HG02938 (cell line): ENCODE results near the gene KIF26B.
"Not testable (repeated sequence)": the region's sequence is repeated elsewhere in the genome, so short reads cannot be mapped to it uniquely, and the experiment has no call there.

Experiments used
- ATAC-seq: cut with Tn5 transposase; IDR thresholded peaks from one replicate; pipeline ENCODE4 v1.9.1; 2021; ENCODE audit warnings: mild to moderate bottlenecking, moderate library complexity; ENCODE audit not compliant: unreplicated experiment

KIF26B gene

DNA sequence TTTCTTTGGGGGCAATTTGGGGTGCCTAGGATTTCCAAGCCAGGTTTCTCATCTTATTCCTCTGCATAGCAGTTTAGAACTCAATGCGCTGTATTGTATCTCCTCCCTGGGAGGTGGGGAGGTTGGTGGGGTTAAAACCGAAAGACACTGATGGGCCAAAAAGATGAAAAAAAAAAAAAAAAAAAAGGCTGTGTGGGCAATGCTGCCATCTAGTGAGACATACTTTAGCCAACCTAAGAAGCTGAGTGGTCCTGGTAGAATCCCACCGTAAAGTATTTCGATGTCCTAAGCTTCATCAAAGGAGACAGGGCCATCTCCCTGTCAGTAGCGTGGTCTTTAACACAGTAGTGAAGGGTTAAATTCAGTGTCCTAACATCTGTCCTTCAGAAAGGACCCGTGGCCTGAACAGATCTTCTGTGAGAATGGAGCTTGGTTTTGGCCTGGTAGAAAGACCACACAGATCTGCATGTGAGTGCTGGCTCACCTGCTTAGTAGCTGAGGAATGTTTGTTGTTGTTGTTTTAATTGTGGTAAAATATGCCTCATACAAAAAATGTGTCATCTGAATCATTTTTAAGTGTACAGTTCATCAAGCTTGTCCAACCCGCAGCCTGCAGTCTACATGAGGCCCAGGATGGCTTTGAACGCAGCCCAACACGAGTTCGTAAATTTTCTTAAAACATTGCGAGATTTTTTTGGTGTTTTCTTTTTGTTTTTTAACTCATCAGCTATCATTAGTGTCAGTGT, 226.2 kb downstream of the KIF26B start:
- no peak for ATAC-seq

DNA sequence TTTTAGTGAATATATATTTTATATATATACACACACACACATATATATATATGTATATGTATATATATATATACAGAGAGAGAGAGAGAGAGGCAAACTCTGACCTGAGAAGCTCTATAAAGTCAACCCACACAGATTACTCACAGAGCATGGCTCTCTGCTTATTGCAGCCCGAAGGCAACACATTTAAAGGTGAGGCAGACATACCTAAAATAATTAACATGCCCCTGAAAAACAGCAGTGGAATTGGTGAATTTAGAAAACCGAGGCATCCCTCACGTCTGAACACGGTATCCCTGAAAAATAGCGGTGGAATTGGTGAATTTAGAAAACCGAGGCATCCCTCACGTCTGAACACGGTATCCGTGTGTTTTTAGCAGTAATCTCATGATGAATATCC, 228.2 kb downstream of the KIF26B start:
- ATAC-seq = no peak

DNA sequence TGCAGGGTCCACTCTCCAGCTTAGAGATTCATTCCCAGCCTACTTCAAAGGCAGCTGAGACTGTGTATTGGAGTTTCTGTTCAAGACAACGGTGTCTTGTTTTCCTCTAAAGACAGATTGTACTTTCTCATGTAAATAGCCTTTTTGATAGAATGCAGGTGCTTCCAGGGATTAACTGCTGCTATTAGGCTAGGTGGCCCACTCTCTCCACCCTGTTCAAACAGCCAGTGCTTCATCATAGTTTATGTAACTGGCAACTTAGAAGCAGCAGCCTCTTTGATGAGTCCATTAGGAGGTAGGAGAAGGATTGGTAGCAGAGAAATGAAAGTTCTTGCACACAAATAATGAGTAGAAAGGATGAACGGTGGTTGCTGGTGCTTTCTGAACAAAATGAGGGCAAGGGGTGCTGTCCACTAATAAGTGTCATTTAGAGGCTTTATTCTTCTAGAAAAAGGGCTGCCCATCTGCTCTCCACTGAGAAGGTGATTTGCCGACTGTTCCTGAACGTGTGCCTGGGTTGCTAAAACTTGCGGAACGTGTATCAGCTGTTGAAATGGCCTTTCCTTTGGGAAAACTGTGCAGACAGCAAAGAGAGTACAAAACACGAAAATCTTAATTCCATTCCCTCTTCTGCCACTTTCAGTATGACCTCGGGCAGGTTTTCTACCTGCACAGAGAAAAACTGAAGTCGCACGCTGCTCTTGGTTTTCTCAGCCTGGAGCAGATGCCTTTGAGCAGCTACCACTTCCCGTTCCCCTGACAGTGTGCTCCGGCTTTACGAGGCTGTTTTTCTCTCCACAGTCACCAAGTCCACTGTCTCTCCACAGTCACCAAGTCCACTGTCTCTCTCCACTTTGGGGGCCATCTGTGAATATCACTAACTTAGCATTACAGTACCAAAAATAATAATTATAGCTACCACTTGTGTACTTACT, 228.9 kb downstream of the KIF26B start:
- ATAC-seq = no peak

DNA sequence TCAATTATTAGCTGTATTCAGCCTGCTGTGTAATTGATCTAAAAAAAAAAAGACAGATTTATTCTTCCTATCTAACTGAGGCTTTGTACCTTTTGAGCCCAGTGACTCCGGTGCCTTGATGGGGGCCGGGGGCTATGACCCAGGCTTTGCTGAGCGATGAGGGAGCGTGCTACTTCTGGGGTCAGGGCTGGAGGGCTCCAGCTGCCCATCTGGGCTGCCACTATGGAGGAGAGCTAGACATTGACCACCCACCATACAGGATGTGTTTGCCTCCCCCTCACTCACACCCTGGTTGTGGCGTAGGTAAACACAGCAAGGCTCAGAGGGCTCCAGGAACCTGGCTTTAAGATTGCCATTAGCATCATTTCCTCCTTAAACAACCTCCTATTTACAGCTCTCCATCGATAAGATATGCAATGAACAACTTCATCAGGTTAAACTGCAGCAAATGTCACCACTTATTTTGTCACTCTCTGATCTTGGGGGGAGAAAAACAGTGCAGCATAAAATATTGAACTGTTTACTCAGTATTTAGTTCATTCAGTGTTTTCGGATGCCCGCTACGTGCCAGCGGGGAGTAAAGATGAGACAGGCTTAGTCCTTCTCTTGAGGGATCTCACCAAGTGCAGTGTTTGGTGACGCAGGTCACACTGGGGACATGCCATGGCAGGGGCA, 231.6 kb downstream of the KIF26B start:
- no peak for ATAC-seq

DNA sequence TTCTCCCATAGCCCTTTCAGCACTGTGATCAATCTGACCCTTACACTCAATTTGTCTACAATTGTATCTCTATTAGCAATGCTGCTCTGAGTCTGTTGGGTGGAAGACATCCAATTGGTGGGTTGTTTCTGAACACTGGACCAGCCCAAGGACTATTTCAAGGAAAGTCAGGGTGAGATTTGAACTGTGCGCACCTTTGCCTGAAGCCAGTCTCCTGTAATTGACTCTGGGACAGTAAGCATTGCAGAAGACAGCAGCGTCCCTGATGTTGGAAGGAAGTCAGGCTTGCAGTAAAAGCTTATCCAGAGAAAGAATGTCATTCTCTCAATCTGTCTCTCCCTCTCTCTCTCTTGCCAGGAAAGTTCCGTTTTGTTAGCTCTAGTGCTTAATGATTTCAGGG, 233.9 kb downstream of the KIF26B start:
- no peak for ATAC-seq

DNA sequence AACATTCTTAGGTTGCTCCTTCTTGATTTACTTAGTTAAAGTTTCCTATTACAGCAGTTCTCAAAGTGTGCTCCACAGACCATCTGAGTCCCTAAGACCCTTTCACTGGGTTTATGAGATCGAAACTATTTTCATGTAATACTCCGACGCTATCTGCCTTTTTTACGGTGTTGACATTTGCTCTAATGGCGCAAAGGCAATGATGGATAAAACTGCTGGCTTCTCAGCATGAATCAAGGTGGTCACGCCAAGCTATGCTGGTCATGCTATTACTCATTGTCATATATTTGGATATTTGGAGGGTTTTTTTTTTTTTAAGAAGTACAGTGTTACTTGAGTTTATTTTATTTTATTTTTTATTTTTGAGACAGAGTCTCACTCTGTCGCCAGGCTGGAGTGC, 235.1 kb downstream of the KIF26B start:
- no peak for ATAC-seq

DNA sequence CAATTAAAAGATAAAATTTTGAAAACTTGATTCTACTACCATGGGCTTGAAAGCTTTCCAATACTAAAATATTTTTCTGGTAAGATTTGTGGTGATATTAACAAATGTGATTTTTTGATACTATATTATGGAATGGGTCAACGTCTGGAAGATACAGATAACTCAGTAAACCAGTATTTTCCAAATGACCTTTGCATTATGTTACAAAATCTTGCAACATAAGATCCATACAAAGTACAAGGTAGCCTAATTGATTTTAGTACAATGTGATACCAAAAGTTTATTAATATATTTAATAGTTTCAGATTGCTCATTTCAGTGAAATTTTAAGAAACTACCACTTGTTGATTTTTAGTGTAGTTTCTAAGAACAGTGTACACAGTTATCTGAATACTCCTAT, 236.2 kb downstream of the KIF26B start:
- ATAC-seq = no peak

DNA sequence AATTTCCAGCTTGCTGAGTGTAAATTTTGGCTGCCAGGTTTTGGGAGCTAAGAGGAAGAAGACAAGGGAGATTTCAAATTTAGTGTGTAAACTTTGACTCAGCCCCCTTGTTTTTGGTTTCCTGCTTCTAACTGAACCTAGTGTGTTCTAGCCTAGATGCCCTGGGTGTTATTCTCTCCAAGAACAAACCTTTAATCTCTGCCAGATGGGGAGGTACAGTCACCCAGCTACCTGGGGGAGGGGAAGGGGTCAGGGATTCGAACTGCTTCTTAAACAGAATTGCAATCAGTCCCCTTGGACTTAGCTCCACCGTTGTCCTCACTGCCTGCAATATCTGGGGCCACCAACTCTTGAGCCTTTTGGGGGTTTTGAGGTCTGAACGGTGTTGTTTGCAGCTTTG, 238.9 kb downstream of the KIF26B start:
- no peak for ATAC-seq

DNA sequence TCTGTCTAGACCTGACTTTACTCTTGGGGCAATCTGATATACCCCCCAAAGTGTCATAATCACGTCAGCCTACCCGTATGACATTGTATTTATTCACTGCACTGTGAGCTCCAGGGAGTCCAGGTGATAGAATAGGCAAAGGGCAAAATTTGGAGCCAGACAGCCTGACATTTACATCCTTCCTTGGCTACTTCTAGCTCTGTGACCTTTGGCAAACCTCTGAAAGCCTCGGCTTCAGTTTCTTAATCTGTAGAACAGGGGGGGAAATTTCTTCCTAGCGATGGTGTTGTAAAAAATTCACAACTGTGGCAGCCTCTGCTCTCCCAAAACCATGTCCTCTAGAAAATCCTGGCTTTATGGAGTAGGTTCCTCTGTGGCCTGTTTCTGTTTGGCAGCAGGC, 240.9 kb downstream of the KIF26B start:
- no peak for ATAC-seq

DNA sequence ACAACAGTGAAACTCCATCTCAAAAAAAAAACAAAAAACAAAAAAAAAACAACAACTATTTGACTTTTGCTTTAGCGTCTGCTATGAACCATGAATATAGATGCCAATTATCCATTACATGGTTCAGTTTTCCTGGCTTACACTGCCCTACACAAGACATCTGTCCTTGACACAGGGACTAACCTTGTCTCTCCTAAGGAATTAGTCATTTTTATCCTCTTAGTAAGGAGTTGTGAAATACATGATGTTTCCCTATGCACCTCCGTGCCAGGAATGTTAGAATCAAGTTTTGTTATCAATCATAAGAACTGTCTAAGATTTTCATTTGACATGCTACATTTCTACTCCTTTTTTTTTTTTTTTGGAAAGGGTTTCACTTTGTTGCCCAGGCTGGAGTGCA, 241.8 kb downstream of the KIF26B start:
- ATAC-seq = no peak

DNA sequence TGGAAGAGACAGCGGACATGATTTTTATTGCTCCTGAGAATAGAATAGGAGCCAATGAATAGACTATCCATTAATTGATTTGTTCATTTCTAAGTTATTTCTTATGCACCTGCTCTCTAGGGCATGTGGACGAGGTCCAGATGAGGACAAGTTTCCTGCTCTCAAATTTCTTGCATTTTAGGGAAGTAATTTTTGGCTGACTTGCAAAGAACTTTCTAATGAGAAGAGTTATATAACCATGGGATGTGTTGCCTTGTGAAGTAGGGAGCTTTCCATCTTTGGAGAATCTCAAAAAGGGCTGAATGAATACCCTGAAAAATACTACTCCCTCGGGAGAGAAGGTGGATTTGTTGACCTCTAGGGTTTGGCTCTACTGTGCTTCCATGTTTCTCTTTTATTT, 243.0 kb downstream of the KIF26B start:
- ATAC-seq = no peak

DNA sequence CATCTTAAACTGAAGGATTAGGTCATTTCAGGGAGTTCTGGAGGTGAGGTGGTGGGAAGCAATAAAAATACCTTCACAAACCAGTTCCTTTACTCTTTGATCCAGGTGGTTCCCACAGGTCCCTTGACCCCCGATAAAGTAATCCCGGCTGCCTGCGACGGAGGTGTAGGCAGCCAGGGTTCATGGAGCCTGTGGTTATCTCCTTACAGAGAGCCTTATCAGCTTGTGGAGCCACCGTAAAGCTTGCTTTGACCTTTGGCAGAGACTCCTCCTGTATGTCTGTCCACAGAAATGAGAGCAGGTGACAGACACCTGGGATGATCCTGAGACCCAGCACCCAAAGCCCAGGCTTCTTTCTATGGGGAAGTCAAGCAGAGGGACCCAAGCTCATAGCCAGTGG, 243.4 kb downstream of the KIF26B start:
- ATAC-seq = no peak

DNA sequence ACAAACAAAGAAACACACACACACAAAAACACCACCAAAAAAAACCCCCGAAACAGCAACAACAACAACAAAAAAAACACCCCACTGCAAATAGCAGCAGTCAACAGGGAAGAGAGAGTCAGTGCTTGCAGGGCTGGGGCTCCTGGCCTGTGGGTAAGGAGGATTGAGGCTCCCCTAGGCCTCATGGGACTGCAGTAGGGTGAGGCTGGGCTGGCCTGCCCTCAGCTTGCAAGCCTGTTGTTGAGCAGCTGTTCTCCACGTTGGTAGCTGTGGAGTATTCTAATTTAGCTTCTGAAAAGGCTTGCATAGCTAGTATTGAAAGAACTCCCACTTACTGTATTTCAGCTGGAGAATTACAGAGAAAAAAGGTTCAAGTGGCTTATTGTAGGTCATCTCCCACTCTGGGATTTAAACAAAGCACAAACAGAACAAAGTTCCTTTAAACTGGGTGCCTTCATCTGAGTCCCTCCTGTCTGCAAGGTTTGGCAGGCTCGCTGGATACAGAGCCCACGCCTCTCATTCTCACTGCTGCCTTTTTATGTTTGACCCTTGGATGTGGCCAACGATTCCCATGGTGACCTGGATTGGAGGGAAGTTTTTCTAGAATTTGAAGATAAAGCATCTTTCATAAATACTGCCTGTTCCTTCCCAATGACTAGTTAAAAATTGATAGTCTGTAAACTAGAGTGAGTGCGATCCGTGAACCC, 247.2 kb downstream of the KIF26B start:
- ATAC-seq = no peak

DNA sequence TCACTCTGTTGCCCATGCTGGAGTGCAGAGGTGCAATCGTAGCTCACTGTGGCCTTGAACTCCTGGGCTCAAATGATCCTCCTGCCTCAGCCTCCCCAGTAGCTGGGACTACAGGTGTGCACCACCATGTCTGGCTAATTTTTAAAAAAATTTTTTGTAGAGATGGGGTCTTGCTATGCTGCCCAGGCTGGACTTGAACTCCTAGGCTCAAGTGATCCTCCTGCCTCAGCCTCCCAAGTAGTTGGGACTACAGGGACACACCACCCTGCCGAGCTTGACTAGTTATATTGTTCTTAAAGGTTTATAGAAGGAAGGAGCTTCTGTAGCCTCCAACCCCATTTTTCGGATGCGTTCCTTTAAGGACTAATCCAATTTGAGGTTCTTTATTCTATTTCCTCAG, 248.2 kb downstream of the KIF26B start:
- ATAC-seq = not testable (repeated sequence)

DNA sequence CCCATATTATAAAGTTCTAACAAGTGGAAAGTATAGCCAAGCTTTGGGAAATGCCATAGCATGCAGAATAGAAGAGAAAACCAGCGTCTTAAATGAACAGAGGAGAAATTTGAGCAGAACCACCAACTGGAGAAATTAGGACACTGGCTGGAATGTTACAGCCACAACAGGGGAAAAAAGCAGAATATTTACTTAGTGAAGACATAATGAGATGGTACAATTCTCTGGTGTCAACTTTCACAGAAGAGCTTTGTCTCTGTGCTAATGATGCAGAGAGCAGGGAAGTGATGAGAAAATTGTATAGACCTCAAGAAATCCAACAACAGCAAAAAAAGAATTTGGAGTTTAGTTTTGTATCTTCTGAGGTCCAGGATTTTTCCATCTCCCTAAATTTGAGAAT, 249.7 kb downstream of the KIF26B start:
- no peak for ATAC-seq

DNA sequence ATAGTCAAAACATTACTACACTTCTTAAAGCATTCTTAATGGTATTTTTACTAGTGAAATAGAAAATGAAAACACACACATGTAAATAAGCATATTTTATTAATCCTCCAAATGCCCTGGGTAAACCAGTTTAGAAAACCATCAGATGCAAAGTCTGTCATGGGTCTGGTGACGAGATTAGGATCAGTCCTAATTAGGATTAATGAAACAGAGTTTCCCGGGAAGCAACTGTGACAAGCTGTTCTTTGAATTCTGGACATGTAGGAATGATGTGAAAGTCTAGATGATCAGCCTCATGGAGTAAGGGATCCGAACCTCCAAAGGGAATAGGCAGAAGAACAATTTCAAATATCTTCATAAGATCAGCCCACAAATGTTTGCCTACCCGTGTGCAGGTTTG, 250.2 kb downstream of the KIF26B start:
- ATAC-seq = no peak

DNA sequence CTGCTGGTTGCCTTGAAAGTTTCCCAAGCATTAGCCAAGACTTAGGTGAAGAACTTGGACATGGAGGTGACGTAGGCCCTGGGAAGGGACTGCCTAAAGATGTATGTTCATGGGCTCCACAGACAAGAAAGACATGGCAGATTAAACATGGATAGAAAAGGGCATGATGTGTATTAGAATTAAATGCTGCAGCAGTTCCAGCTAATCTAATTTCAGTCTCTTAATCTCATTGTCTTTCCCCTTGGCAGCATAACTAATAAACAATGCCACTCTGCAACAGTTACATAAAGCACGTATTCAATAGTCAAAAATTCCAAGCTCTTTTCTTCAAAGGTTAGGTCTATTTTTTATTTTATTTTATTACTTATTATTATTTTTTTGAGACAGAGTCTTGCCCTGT, 251.6 kb downstream of the KIF26B start:
- no peak for ATAC-seq

DNA sequence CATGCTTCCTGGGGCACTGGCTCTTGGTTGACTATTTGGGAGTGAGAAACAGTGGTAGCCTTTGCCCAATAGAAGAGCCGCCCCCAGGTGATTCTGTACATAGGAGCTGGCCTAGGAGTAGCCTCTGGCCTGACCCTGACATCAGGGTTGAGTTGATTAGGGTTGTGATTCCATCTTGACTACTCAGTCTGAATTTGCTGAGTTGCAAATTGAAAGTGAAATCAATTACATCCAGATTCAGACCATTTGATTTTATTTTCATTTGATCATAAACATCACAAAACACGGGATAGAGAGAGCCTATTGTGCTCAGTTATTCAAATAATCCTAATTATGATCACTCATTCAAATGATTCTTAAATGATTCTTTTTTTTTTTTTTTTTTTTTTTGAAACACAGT, 253.2 kb downstream of the KIF26B start:
- no peak for ATAC-seq

DNA sequence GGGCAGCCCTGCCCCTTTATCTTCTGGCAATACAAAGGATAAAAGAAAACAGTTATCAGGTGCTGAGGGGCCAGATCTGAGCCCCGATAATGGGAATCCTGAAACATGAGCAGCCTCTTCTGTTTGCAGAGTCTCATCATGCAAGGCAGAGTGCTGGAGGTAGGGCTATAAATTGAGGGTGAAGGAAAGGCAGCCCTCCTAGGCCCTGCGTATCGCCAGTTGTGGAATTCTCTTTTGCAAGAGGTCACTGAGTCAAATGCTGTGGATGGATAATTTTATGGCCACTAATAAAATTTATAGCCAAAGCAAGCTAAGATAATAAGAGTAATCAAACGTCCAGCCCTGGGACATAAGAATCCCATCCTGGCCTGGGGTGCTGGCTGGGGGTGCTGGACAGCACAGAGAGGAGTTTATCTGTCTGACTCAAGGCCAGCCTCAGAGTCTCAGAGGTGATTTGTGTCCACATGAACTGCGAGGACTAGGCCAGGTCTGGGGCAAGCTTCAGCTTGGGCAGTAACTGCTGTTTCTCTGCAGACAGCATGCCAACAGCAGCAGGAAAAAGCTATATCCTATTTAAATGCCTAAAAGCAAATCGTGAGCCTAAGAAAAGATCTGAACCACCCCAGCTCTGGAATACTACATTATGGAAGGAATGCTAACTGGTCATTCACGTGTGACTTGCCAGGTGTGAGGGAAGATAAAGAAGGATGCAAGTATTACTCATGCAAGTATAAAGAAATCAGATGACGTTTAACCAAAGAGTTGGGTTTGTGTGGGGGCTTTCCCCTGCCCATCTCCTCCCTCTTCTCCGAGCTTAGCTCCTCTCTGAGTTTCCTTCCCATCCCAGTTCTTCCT, 254.8 kb downstream of the KIF26B start:
- no peak for ATAC-seq
